GM21423 (cell line): ENCODE data around the gene BATF2.
"Not testable (repeated sequence)": the region's sequence is repeated elsewhere in the genome, so short reads cannot be mapped to it uniquely, and the experiment has no call there.

ENCODE experiments used
- ATAC-seq: cut with Tn5 transposase; IDR thresholded peaks from one replicate; pipeline ENCODE4 v1.9.1; 2021; ENCODE audit warnings: mild to moderate bottlenecking, moderate library complexity; ENCODE audit not compliant: unreplicated experiment

The BATF2 gene, protein sequence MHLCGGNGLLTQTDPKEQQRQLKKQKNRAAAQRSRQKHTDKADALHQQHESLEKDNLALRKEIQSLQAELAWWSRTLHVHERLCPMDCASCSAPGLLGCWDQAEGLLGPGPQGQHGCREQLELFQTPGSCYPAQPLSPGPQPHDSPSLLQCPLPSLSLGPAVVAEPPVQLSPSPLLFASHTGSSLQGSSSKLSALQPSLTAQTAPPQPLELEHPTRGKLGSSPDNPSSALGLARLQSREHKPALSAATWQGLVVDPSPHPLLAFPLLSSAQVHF

DNA sequence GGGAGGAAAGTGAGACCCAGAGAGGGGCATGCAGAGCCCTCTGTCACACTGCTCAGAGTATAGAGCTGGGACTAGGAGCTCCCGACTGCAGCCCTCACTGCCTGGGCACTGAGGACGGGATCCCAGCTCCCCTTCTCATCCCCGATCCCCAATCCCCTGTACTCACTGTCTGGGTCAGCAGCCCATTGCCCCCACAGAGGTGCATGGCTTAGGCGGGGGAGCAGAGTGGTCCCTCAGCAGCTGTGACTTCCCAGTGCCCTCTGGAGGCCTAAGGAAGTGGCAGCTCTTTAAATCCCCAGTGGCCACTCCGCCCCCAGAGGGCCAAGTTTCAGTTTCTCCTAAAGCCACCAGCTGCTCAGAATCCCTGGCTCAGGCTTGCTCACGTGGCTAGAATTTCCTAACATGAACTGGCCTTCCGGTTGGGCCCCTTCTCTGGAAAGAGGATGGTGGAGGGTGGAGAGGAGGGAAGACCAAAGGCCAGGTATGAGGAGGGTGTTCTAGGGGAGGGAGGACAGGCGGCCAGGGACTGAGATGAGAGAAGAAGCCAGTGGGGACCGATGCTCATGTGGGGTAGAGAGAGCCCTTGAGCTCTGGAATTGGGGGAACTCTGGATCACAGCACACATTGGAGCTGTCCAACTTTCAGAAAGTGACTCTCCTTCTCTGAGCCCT, at the start of gene BATF2:
TSS of gene BATF2 (minus strand) at position 262 of the 671 bp plus-strand sequence. CDS start at position 205, 57 bp downstream.
- ATAC-seq: no peak

DNA sequence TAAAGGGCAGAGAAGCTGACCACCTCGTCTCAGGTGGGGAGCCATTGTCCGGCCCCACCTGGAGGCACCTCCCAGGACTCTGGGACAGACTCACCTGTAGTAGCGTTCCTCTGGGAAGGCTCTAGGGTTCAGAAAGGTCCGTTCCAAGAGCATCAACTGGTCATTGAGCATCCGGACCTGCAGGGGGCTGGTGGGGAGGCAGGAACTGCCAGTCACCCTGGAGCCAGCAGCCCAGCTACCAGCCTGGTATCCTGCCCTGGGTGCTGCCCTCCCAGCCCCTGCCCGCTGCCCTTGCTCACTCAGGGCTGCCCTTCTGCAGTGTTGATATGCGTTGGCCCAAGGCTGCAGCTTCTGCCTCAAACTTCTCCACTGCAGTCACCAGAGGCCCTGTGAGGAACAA, 49.0 kb upstream of the BATF2 start:
- no peak for ATAC-seq

DNA sequence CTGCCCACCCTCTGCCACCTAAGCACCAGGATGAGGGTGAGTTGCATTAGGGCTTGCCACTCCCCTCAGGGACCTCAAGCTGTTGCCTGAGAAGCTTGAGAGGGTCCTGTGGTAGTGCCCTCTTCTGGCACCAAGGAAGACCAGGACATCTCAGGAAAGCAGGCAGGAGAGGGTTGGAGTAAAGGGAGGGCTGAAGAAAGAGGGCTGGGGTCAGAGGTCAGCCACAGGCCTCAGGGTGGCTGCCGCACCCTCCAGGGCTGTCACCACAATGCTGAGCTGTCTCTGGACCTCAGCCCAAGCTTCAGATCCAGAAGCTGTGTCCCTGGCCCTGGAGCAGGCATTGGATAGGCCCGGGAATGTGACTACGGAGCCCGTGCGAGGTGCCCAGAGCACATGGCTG, 48.3 kb upstream of the BATF2 start:
- no peak for ATAC-seq

DNA sequence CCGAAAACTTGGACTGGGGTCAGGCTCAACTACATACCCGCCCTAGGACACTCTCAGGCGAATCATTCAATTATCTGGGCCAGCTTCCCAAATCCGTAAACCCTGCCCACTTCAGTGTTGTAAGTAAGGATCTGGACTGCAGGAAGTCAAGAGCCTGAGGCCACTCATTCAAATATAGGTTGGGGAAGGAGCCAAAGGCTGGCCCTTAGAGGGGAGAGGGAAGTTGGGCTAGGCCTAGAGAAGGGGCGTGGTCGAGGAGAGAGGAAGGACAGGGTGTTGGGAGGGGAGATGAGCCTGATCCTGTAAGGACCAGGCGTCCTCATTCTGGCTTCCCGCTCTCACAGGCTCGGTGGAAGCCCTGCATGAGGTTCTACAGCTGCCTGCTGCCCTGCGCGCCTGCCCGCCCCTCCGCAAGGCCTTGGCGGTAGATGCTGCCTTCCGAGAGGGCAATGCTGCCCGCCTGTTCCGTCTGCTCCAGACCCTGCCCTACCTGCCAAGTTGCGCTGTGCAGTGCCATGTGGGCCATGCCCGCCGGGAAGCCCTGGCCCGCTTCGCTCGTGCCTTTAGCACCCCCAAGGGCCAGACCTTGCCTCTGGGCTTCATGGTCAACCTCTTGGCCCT, 47.2 kb upstream of the BATF2 start:
- no peak for ATAC-seq

DNA sequence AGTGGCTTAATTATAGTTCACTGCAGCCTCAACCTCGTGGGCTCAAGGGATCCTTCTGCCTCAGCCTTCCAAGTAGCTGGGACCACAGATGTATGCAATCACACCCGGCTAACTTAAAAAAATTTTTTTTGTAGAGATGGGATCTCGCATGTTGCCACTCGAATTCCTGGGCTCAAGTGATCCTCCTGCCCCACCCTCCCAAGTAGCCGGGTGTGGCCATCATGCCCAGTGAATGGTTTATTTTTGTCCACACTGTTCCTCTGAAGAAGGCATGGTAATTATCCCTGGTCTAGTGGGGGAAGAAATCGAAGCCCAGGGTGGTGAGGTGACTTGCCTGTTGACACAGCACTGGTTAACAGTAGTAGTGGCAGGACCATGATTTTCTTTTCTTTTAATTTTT, 46.1 kb upstream of the BATF2 start:
- no peak for ATAC-seq

DNA sequence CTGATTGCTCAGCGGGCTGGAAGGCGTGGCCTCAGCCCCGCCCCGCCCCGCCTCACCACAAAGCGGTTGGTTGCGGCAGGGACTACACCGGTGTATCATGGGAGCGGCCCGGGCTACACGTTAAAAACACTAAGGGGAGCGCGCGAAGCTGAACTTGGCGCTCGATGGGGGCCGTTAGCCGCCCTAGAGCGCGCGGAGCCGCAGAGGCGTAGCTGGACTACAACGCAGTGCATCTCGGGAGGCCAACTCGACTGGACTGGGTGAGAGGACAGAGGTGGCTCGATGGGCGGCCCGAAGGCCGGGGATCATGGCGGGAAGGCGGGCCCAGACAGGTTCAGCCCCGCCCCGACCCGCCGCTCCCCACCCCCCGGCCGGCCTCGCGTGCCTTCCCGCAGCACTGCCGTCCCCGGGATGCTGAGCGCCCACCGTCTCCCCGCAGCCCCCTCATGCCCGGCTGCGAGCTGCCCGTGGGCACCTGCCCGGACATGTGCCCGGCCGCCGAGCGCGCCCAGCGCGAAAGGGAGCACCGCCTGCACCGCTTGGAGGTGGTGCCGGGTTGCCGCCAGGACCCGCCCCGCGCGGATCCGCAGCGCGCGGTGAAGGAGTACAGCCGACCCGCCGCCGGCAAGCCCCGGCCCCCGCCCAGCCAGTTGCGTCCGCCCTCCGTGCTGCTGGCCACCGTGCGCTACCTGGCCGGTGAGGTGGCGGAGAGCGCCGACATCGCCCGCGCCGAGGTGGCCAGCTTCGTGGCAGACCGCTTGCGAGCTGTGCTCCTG, 44.3 kb upstream of the BATF2 start, which contains the start of gene SAC3D1:
TSS of gene SAC3D1 (plus strand) at position 364 of the 776 bp plus-strand sequence. CDS start at position 447, 83 bp downstream.
- peak; percentile 85 for ATAC-seq

DNA sequence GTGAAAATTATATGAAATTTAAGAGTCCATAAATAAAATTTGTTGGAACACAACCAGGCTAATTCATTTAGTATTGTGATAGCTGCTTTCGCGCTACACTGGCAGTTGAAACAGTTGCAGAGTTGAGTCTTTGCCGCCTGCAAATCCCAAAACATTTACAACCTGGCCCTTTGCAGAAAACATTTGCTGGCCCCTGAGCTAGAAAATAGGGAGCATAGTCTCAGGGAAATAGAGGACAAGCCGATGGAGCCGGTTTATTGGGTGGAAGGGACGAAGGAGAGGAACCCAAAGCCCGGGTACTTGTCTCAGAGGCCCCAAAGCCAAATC, 43.7 kb upstream of the BATF2 start:
- no peak for ATAC-seq

DNA sequence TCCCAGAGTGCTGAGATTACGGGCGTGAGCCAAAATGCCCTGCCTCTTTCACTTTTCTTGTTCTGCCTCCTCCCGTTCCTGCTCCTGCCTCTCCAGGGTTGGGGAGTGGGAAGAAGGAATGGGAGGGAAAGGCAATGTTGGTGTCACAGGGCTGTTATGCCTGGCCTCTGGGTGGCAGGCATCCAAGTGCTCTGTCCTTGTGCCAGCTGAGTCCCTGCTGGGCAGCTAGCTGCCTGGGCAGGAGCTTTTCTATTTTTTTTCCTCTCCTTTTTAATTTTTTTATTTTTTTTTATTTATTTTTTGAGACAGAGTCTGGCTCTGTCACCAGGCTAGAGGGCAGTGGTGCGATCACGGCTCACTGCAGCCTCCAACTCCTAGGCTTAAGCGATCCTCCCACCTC, 40.2 kb upstream of the BATF2 start:
- no peak for ATAC-seq

DNA sequence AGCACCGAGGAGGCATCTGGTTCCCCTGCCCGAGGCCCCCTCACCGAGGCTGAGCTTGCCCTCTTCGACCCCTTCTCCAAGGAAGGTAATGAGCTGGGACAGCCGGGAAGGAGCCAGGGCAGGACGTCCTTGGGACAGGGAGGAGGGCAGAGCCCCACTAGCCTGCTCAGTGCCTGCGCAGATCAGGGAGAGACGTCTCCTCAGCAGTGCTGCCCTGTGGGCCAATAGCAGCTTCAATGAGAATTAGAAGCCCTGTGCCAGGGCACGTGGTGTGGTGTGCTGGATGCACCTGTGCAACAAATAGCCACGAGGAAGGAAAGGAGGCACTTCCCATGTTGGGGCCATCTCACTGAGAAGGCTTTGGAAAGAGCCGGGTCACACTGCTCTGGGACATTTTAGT, 38.8 kb upstream of the BATF2 start:
- no peak for ATAC-seq

DNA sequence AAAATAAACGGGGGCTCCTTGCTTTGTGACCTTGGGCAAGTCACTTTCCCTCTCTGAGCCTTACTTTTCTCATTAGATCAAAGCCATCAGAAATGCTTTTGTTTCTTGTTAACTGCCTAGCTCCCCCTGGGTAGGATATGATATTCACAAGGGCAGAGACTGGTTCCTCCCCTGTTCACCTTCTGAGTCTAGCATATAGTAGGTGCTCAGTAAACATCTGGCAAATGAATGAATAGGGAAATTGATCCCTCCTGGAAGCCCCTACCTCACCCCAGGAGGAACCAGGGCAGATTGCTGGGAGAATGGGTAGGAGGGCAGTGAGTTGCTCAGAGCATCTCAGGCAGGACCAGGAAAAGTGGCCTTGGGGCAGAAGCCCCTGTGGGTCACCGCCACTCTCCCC, 37.7 kb upstream of the BATF2 start:
- ATAC-seq: no peak

DNA sequence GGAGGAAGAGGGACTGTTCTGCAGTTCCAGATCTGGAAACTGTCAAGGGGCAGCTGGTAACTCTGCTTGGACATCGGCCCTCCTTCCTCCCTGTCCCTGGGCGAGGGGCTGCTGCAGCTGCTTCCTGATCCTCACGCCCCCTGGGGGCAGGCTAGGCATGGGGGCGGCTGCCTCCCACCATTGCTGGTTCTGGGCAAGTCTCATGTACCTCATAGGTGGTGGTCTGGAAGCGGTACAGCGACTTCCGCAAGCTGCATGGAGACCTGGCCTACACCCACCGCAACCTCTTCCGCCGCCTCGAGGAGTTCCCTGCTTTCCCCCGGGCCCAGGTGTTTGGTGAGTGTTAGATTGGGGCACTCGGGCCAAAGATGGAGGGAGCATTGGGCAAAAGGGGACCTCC, 35.4 kb upstream of the BATF2 start:
- no peak for ATAC-seq

DNA sequence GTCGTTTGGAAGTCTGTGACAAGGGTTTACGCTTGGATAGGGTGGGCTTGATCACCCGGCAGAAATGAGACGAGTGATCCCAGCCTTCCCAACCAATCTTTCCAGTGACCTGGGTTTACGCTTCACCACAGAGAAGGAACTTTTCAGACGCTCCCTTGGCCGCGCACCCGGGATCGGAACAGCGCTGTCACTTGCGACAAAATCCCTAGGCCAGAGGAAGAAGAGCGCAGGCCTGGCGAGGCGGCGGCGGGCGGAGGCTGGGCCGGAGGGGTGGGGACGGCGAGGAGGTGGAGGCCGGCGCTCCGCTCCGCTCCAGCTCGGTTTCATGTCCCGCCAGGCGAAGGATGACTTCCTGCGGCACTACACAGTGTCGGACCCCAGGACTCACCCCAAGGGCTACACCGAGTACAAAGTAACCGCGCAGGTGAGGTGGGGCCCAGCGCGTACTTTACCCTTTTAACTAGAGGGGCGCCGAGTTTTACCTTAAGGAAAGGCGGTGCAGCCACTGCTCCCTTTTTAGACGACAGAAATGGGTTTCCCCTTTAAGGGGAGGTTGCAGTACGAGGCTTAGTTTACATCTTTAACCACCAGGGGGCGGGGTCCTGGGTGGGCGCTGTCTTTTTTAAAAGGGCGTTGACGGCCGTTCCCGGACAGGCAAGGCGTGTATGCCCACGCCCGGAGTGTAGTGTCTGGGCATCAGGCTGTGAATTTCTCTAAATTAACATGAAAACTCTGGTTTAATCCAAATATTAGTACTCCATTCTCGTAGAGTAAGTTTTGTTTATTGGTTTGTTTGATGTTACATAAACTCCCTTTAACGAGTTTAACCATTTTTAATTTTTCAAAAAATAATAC, 30.7 kb upstream of the BATF2 start, which contains the start of gene SNX15:
TSS of gene SNX15 (plus strand) at position 227 of the 855 bp plus-strand sequence. CDS start at position 326, 99 bp downstream.
- ATAC-seq: peak; percentile 82

DNA sequence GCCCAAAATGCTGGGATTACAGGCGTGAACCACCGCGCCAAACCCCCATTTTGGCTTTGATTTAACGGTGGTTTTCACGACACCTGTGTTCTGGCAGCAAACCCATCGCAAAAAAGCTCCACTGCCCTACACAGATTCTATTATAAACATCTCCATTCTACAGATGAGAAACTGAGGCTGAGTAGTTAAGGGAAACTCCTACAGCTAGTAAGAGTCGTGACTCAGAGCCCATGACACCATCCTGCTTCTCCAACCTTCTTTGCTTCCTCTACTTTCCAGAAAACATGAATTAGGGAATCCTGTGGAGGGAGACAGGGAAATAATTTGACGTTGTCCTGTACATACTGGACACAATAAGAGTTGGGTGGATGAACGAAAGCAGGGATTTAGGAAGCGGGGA, 30.0 kb upstream of the BATF2 start:
- no peak for ATAC-seq

DNA sequence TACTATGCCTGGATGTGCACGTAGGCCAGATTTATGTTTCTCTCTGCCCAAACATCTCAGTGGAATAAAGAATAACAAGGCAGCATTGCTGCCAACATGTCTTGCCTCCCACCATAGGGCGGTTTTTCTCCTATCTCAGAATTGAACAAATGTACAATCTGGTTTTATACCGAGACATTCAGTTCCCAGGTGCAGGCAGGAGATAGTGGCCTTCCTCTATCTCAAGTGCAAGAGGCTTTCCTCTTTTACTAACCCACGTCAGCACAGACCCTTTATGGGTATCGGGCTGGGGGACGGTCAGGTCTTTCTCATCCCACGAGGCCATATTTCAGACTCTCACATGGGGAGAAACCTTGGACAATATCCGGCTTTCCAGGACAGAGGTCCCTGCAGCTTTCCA, 26.7 kb upstream of the BATF2 start:
- ATAC-seq: not testable (repeated sequence)

DNA sequence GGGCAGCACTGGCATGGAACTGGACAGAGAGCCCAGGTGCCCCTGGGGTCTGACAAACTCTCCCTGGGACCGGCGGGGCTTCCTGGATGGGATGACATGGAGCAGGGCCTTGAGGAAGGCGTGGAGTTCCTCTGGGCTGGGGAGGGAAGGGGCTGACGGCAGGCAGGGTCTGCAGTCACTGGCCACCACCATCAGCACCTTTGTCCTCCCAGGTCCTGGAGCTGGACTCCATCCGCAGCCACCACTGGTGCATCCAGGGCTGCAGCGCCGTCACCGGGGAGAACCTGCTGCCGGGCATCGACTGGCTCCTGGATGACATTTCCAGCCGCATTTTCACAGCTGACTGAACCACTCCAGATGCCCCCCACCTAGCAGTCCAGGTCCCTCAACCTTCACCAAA, 24.7 kb upstream of the BATF2 start:
- ATAC-seq: no peak

DNA sequence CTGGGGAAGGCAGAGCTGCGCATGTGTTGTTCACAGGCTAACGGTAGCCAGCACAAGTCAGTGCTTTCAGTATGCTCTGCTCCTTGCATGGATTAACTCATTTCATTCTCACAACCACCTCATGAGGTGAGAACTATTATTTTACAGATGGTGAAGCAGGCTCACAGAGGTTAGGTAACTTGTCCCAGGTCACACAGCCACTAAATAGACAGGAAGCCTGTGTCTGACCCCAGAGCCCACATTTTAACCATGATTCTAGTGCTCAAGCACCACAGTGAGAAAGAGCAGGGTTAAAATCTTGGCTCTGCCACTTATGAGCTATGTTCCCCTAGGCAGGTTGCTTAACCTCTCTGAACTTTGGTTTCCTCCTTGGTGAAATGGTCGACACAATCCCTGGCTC, 24.2 kb upstream of the BATF2 start:
- ATAC-seq: no peak

DNA sequence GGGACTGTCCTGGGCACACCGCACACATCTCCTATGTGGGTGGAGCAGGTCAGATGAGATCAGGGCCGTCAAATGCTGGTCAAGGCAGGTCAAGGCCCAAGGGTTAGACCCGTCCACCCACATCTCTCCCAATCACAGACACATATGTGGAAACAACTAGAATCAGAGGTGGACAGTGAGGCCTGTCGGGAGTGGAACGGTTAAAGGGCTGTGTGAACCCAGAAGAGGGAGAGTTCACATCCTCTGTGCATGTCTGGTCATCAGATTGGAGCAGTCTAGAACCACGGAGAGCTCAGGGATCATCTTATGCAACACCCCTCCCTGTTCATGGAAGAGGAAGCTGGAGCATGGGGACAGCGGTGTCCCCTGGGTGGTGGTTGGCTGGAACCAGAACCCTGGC, 23.1 kb upstream of the BATF2 start:
- no peak for ATAC-seq

DNA sequence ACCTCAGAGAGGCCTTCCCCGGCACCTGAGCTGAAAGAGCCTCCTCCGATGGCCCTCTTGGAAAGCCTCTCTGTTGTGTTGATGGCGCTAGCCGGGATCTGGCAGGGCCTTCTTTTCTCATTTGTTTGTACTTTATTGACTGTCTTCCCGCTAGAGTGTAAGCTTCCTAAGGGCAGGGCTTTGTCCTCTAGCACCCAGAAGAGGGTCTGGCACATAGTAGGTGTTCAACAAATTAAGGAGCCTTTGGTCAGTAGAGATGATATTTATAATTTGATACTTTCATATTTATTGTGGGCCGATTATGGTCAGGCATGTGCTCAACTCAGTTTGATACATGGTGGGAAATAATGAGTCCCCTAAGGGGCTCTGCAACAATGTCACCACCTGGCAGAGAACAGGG, 21.2 kb upstream of the BATF2 start:
- ATAC-seq: no peak

DNA sequence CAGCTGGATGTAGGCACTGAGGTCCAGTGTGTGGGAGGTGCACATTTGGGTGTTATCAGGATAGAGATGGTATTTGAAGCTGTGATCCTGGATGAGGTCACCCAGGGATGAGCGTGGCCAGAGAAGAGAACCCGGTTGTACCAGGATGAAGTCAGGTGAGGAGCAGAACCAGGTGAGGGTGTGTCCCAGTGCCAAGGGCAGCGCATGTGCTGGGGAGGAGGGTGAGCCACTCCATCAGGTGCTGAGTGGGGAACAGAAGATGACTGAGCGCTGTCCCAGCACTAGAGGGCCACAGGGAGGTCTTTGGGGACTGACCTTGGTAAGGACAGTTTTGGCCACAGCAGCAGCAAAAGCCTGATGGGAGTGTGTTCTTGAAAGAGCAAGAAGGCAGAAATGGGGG, 19.9 kb upstream of the BATF2 start:
- ATAC-seq: no peak

DNA sequence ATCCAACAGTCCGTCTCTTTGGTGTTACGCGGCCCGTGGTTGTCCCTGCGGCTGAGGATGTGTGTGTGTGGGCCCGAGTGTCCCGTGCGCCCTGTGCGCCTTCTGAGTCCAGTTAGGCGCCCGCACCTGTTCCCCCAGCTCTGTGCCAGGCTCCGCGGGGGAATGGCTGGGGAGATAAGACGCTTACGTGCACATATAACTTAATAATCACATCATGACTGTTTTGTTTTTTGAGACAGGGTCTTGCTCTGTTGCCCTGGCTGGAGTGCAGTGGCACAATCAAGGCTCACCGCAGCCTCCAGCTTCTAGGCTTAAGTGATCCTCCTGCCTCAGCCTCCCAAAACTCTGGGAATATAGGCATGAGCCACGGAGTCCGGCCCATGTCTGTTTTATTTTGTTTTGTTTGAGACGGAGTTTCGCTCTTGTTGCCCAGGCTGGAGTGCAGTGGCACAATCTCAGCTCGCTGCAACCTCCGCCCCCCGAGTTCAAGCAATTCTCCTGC, 18.0 kb upstream of the BATF2 start:
- ATAC-seq: no peak
